Left lung (tissue), 10 donors: ENCODE results near the gene C11orf24. TPM values are rescaled to one million over a fixed set of nuclear protein-coding genes. Genes with fewer than 3 reads are reported as not detected.

Experiments used
- ATAC-seq: fragments of 200-7000 bp; cut with Tn5 transposase; one replicate; pipeline ENCODE4 v1.9.1; 2020; ENCODE audit warnings: moderate library complexity
- DNase-seq, 4 donors: peaks; one replicate each; pipeline ENCODE4 v3.0.0-alpha.2; 2013 to 2020
- H3K27ac ChIP-seq, 2 donors: fragments of 200-600 bp; sonication (generic) in 1 of 2; one replicate each; pipeline versions ENCODE4 v1.5.0 to v1.8.0; 2020 to 2021
- H3K27me3 ChIP-seq, 2 donors: fragments of 200-600 bp; sonication (generic) in 1 of 2; one replicate each; pipeline versions ENCODE4 v1.5.0 to v1.8.0; 2020 to 2021
- H3K36me3 ChIP-seq, 2 donors: fragments of 200-600 bp; sonication (generic) in 1 of 2; one replicate each; pipeline versions ENCODE4 v1.5.0 to v1.8.0; 2020 to 2021
- H3K4me1 ChIP-seq, 2 donors: fragments of 200-600 bp; one replicate each; pipeline ENCODE4 v1.8.0; 2021
- H3K4me3 ChIP-seq, 2 donors: fragments of 200-600 bp; sonication (generic) in 1 of 2; one replicate each; pipeline versions ENCODE4 v1.5.0 to v1.8.0; 2020 to 2021; ENCODE audit warnings: mild to moderate bottlenecking in 1 of 2
- H3K9me3 ChIP-seq, 2 donors: fragments of 200-600 bp; sonication (generic) in 1 of 2; one replicate each; pipeline versions ENCODE4 v1.5.0 to v1.8.0; 2020 to 2021
- CTCF ChIP-seq, 2 donors: fragments of 200-600 bp; sonication (generic) in 1 of 2; IDR thresholded peaks; one replicate each; pipeline versions ENCODE4 v1.5.0 to v1.8.0; 2021; ENCODE audit warnings: antibody characterized with exemption in 2 of 2
- intact Hi-C, 2 donors: fragments of 100-400 bp; cut with DNase I; formaldehyde crosslinking; loops; one replicate each; pipeline versions ENCODE4 v1.11.2 to v1.14.2; 2022
- polyA plus RNA-seq, 6 donors: library from polyadenylated mRNA; unstranded; fragments of 120-200 nt; gene quantifications; one replicate each; pipeline ENCODE4 v1.2.1, GENCODE V29; 2013; ENCODE audit not compliant: insufficient read length in 6 of 6
- total RNA-seq, 2 donors: library from RNA; stranded (reverse); fragmentation: NEBNext Ultra II Directional; extraction: Animal tissue kit (Norgen Biotek cat#: 25700); gene quantifications; one replicate each; pipeline ENCODE4 v1.2.1, GENCODE V29; 2021
- donor health status: DM: no; HTN: yes; CAD: no.
- donor health status: DM: no; HTN: no; CAD: no.

C11orf24 gene
- total and polyA plus RNA-seq, 8 donors: 17.5 to 50.9 (median 24.4) TPM

GRCh38 chr11:68213135-68213515, 58.6 kb downstream of the C11orf24 start, which contains the start of gene KMT5B:
KMT5B (minus strand) TSS chr11:68213296; CDS start chr11:68190076, 23,220 bp downstream.
- H3K36me3 ChIP-seq: no peaks in the 10 kb centered on the region
- intact Hi-C loops: no loop called here
- peak within 1 kb of the TSS; percentile 99 for H3K27ac ChIP-seq
- no peak for TF ChIP-seq CTCF (IDR thresholded peaks at IDR 0.05)
- peaks cover 0 to 6% of the 10 kb centered on the region in 2 donors for H3K27me3 ChIP-seq
- H3K4me3 ChIP-seq: peak within 1 kb of the TSS; percentile 77 to 83
- peaks cover 21 to 49% of the 10 kb centered on the region in 2 donors for H3K4me1 ChIP-seq
- no peak for ATAC-seq
- no peaks in the 10 kb centered on the region for H3K9me3 ChIP-seq
- peak in 3 of 4 donors; percentile 45 to 71 (median 70) for DNase-seq

- peaks cover 0 to 6% of the 10 kb centered on the region in 2 donors for H3K27me3 ChIP-seq
- intact Hi-C loops: no loop called here
- H3K36me3 ChIP-seq: no peaks in the 10 kb centered on the region
- peak overlapping the region; percentile 77 to 83 for H3K4me3 ChIP-seq
- H3K27ac ChIP-seq: peak overlapping the region; percentile 99
- H3K4me1 ChIP-seq: peaks cover 21 to 51% of the 10 kb centered on the region in 2 donors
- peak; percentile 67 to 88 (median 80) for DNase-seq
- peak; percentile 67 for ATAC-seq
- no peaks in the 10 kb centered on the region for H3K9me3 ChIP-seq
- peak in 1 of 2 donors; percentile 26 for TF ChIP-seq CTCF (IDR thresholded peaks at IDR 0.05)
Measured at GRCh38 chr11:68212421-68213134, 59.2 kb downstream of the C11orf24 start.

GRCh38 chr11:68211546-68211945, 60.2 kb downstream of the C11orf24 start:
- Histone ChIP-seq H3K9me3 (no peaks in the 10 kb centered on the region), H3K4me3 (peak overlapping the region; percentile 73 to 77), H3K36me3 (no peaks in the 10 kb centered on the region), H3K4me1 (peaks cover 24 to 62% of the 10 kb centered on the region in 2 donors), H3K27ac (no peak overlapping the region), H3K27me3 (peaks cover 0 to 6% of the 10 kb centered on the region in 2 donors)
- DNase-seq (peak in 1 of 4 donors; percentile 44), ATAC-seq (peak; percentile 18)
- TF ChIP-seq CTCF (IDR thresholded peaks at IDR 0.05): no peak
- intact Hi-C loops: no loop called here

Other genes with a start within 250 kb of the C11orf24 start
- 100 to 1,000 TPM; 148 to 151 TPM for gene NDUFS8, start 241.3 kb downstream of the C11orf24 start, total RNA-seq
- 10 to 100 TPM; 44.8 to 72.7 (median 55.9) TPM for gene NDUFS8, start 241.3 kb downstream of the C11orf24 start, polyA plus RNA-seq
- 100 to 1,000 TPM; 191 to 323 TPM for gene TCIRG1, start 232.9 kb downstream of the C11orf24 start, total RNA-seq
- gene TCIRG1, start 232.9 kb downstream of the C11orf24 start, polyA plus RNA-seq: 10 to 100 TPM; 24.3 to 43.0 (median 33.0) TPM
- 10 to 100 TPM; 36.8 to 41.7 TPM for gene CHKA, start 150.6 kb downstream of the C11orf24 start, total RNA-seq
- 100 to 1,000 TPM in 1 of 6 donors, 10 to 100 TPM in 5; 74.3 to 106 (median 89.3) TPM for gene CHKA, start 150.6 kb downstream of the C11orf24 start, polyA plus RNA-seq
- gene KMT5B, start 58.7 kb downstream of the C11orf24 start, total RNA-seq: 10 to 100 TPM; 36.0 to 38.2 TPM
- gene KMT5B, start 58.7 kb downstream of the C11orf24 start, polyA plus RNA-seq: 10 to 100 TPM; 84.6 to 91.7 (median 88.4) TPM
- gene LRP5, start 40.6 kb upstream of the C11orf24 start, total RNA-seq: 10 to 100 TPM; 48.9 to 57.1 TPM
- gene LRP5, start 40.6 kb upstream of the C11orf24 start, polyA plus RNA-seq: 10 to 100 TPM; 54.7 to 71.9 (median 62.5) TPM
- gene PPP6R3, start 188.8 kb upstream of the C11orf24 start, total RNA-seq: 10 to 100 TPM; 84.6 to 96.8 TPM
- 100 to 1,000 TPM; 104 to 130 (median 112) TPM for gene PPP6R3, start 188.8 kb upstream of the C11orf24 start, polyA plus RNA-seq